ENCODE data around the gene NEIL1. TPM values are rescaled to one million over a fixed set of nuclear protein-coding genes. Genes with fewer than 3 reads are reported as not detected.

NEIL1 gene
- total and polyA plus RNA-seq, 2 donors (not counting 1 experiment from before 2014, with no cell fraction given), result 0.68 to 6.3 TPM

GRCh38 chr15:75362642-75363249 lies 15.9 kb downstream of the NEIL1 start:
- peaks cover 36% of the 10 kb centered on the region for H3K36me3 ChIP-seq (ENCODE audit: control insufficient read depth, insufficient read depth, low read length)
- no peak overlapping the region for H3K9ac ChIP-seq (ENCODE audit: insufficient read depth, low read length)
- H4K20me1 ChIP-seq (ENCODE audit: control insufficient read depth, extremely low read depth, insufficient read depth, low read length), result no peaks in the 10 kb centered on the region
- H3K9me3 ChIP-seq (ENCODE audit: control insufficient read depth, insufficient read depth, low read depth, low read length), result no peaks in the 10 kb centered on the region
- no peaks in the 10 kb centered on the region for H3K27me3 ChIP-seq (ENCODE audit: control insufficient read depth, insufficient read depth, low read length)
- no peak for TF ChIP-seq EZH2 (IDR thresholded peaks at IDR 0.05; ENCODE audit: low read length, missing control alignments)
- TF ChIP-seq, protein P1, sequence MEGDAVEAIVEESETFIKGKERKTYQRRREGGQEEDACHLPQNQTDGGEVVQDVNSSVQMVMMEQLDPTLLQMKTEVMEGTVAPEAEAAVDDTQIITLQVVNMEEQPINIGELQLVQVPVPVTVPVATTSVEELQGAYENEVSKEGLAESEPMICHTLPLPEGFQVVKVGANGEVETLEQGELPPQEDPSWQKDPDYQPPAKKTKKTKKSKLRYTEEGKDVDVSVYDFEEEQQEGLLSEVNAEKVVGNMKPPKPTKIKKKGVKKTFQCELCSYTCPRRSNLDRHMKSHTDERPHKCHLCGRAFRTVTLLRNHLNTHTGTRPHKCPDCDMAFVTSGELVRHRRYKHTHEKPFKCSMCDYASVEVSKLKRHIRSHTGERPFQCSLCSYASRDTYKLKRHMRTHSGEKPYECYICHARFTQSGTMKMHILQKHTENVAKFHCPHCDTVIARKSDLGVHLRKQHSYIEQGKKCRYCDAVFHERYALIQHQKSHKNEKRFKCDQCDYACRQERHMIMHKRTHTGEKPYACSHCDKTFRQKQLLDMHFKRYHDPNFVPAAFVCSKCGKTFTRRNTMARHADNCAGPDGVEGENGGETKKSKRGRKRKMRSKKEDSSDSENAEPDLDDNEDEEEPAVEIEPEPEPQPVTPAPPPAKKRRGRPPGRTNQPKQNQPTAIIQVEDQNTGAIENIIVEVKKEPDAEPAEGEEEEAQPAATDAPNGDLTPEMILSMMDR (conservative IDR thresholded peaks at IDR 0.05 in 1 of 2, IDR thresholded peaks at IDR 0.05 in 1 of 2; ENCODE audit: low read depth in 1 of 2, low read length in 2 of 2), result no peak
- no peak overlapping the region for H3K27ac ChIP-seq (ENCODE audit: insufficient read depth, low read length)
- peaks cover 3% of the 10 kb centered on the region for H3K79me2 ChIP-seq (ENCODE audit: control insufficient read depth, insufficient read depth, low read length)
- DNase-seq (ENCODE audit: low read depth in 2 of 2), result no peak
- H3K4me1 ChIP-seq (ENCODE audit: control insufficient read depth, extremely low read depth, insufficient read depth, low read length), result no peaks in the 10 kb centered on the region
- no peak overlapping the region for H2AFZ ChIP-seq (ENCODE audit: low read length)
- no peak overlapping the region for H3K4me2 ChIP-seq (ENCODE audit: extremely low read depth, insufficient read depth, low read length)
- H3K4me3 ChIP-seq (replicated peaks in 1 of 4; ENCODE audit: control extremely low read depth in 1 of 4, insufficient read depth in 1 of 4, low read depth in 3 of 4, low read length in 4 of 4), result no peak overlapping the region

GRCh38 chr15:75363786-75364185 lies 16.9 kb downstream of the NEIL1 start:
- H3K36me3 ChIP-seq (ENCODE audit: control insufficient read depth, insufficient read depth, low read length), result peaks cover 33% of the 10 kb centered on the region
- no peaks in the 10 kb centered on the region for H4K20me1 ChIP-seq (ENCODE audit: control insufficient read depth, extremely low read depth, insufficient read depth, low read length)
- H2AFZ ChIP-seq (ENCODE audit: low read length), result no peak overlapping the region
- H3K27ac ChIP-seq (ENCODE audit: insufficient read depth, low read length), result no peak overlapping the region
- TF ChIP-seq EZH2 (IDR thresholded peaks at IDR 0.05; ENCODE audit: low read length, missing control alignments), result no peak
- TF ChIP-seq, protein P1 (conservative IDR thresholded peaks at IDR 0.05 in 1 of 2, IDR thresholded peaks at IDR 0.05 in 1 of 2; ENCODE audit: low read depth in 1 of 2, low read length in 2 of 2), result no peak
- H3K4me2 ChIP-seq (ENCODE audit: extremely low read depth, insufficient read depth, low read length), result no peak overlapping the region
- H3K27me3 ChIP-seq (ENCODE audit: control insufficient read depth, insufficient read depth, low read length), result no peaks in the 10 kb centered on the region
- DNase-seq (ENCODE audit: low read depth in 2 of 2), result no peak
- no peak overlapping the region for H3K4me3 ChIP-seq (replicated peaks in 1 of 4; ENCODE audit: control extremely low read depth in 1 of 4, insufficient read depth in 1 of 4, low read depth in 3 of 4, low read length in 4 of 4)
- peaks cover 3% of the 10 kb centered on the region for H3K79me2 ChIP-seq (ENCODE audit: control insufficient read depth, insufficient read depth, low read length)
- H3K9me3 ChIP-seq (ENCODE audit: control insufficient read depth, insufficient read depth, low read depth, low read length), result no peaks in the 10 kb centered on the region
- no peak overlapping the region for H3K9ac ChIP-seq (ENCODE audit: insufficient read depth, low read length)
- peaks cover under 1% of the 10 kb centered on the region for H3K4me1 ChIP-seq (ENCODE audit: control insufficient read depth, extremely low read depth, insufficient read depth, low read length)

- H3K4me1 ChIP-seq (ENCODE audit: control insufficient read depth, extremely low read depth, insufficient read depth, low read length), result peaks cover 9% of the 10 kb centered on the region
- no peak for TF ChIP-seq EZH2 (IDR thresholded peaks at IDR 0.05; ENCODE audit: low read length, missing control alignments)
- TF ChIP-seq, protein P1 (conservative IDR thresholded peaks at IDR 0.05 in 1 of 2, IDR thresholded peaks at IDR 0.05 in 1 of 2; ENCODE audit: low read depth in 1 of 2, low read length in 2 of 2), result no peak
- H3K27me3 ChIP-seq (ENCODE audit: control insufficient read depth, insufficient read depth, low read length), result no peaks in the 10 kb centered on the region
- H2AFZ ChIP-seq (ENCODE audit: low read length), result no peak overlapping the region
- H3K9ac ChIP-seq (ENCODE audit: insufficient read depth, low read length), result no peak overlapping the region
- no peak overlapping the region for H3K4me2 ChIP-seq (ENCODE audit: extremely low read depth, insufficient read depth, low read length)
- no peak overlapping the region for H3K4me3 ChIP-seq (replicated peaks in 1 of 4; ENCODE audit: control extremely low read depth in 1 of 4, insufficient read depth in 1 of 4, low read depth in 3 of 4, low read length in 4 of 4)
- H3K36me3 ChIP-seq (ENCODE audit: control insufficient read depth, insufficient read depth, low read length), result peaks cover 26% of the 10 kb centered on the region
- peaks cover 8% of the 10 kb centered on the region for H3K79me2 ChIP-seq (ENCODE audit: control insufficient read depth, insufficient read depth, low read length)
- no peaks in the 10 kb centered on the region for H4K20me1 ChIP-seq (ENCODE audit: control insufficient read depth, extremely low read depth, insufficient read depth, low read length)
- no peak overlapping the region for H3K27ac ChIP-seq (ENCODE audit: insufficient read depth, low read length)
- no peak for DNase-seq (ENCODE audit: low read depth in 2 of 2)
- no peaks in the 10 kb centered on the region for H3K9me3 ChIP-seq (ENCODE audit: control insufficient read depth, insufficient read depth, low read depth, low read length)
These were observed 18.0 kb downstream of the NEIL1 start for GRCh38 chr15:75364881-75365280.

All from fibroblast of lung (primary cell).